Measurements from ENCODE around the gene OR2F2.

OR2F2 gene

GRCh38 chr7:143914938-143915652, 19.9 kb upstream of the OR2F2 start:
- no peak for DNase-seq (ENCODE audit: low read depth in 2 of 2)

DNA sequence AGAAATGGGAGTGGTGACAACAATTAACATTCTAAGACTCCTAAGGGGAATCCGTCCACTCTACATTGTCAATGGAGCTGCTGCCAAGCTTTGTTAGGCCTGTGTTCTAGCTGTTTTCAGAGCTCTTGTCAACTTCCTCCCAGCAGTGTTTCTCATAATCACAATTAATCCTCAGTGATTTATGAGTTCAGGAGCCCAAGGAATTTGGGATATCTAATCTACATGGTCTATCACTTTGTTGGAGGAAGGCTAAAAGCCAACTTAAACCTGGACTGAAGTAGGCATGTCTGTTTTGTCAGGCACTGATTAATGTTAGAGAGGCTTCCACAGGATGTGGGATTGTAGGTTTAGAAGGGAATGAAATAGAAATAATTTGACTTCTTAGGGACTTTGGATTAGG, 10.2 kb upstream of the OR2F2 start:
- DNase-seq (ENCODE audit: low read depth in 2 of 2) = no peak

DNA sequence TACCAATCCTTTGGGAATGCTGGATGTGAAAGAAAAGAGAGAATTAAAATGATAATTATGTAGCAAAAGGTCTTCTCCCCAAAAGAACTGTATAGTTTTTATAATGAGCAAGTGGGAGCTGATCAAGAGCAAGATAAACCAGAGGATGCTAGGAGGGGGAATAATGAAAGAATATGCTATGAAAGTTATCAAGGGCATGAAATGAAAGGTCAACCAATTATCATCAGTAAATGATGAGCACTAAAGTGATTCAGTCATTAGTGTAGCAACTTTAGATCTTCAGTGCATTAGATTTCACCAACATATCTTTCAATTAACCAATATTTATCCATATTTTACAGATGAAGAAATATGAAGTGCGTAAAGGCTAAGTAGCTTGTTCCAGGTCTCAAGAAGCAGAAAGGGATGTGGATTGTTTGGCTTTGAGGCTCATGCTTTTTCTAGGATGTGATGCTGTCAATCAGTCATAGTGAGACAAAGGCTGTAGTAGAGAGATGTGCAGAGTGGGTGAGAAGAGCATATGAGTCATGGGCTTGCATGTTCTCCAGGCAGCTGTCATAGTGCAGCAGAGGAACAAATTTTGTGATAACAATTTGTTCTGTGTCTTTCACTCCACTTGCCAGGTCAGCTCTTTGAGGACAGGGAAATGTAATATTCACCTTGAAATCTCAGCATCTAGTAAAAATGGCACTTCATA, 5.7 kb upstream of the OR2F2 start:
- no peak for DNase-seq (ENCODE audit: low read depth in 2 of 2)

DNA sequence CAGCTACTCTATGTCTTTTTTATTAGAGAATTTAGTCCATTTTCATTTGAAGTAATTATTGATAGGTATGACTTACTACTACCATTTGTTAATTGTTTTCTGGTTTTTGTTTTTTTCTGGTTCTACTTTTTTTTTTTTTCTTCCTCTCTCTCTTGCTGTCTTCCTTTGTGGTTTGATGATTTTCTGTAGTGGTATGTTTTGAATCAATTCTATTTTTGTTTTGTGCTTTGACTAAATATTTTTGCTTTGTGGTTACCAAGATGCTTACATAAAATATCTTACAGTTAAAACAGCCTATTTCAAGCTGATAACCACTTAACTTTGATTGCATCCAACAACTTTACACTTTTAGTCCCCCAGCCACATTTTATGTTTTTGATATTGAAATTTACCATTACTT, 3.3 kb upstream of the OR2F2 start:
- no peak for DNase-seq (ENCODE audit: low read depth in 2 of 2)

DNA sequence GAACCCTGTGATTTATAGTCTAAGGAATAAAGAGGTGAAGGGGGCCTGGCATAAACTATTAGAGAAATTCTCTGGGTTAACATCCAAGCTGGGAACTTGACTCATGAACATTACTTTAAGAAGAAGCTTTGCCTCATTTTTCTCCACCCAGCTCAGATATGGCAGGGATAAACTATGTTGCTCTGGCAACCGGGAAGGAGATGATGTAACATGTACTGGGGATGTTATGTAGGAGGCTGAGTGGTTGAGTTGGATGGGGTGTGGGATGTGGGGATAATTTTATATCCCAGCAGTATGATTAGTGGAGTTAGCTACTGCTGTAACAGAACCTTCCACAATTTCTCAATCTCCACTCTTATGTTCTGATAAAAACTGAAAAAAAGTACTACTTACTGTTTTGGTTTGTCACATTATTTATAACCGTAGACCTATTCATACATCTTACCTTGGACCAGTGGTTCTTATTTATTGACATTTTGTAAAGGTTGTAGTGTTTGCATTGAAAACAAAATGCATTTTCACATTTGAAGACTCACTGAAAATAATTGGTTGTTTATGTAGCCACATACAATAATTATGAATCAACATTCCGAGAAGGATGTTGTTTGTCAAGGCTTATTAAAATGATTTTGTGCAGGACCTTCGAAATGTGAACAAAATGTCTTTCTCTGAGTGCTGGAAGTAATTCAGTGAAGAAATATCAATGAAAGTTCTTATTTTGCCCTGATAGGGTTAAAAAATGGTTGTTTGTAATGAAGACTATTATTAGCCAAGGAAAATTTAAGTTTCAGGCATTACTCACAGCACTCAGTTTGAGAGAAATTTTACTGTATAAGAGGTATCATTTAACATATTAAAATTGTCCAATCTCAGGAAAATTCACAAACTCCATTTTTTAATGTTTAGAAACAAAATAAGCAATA, 1.3 kb downstream of the OR2F2 start:
- no peak for DNase-seq (ENCODE audit: low read depth in 2 of 2)

DNA sequence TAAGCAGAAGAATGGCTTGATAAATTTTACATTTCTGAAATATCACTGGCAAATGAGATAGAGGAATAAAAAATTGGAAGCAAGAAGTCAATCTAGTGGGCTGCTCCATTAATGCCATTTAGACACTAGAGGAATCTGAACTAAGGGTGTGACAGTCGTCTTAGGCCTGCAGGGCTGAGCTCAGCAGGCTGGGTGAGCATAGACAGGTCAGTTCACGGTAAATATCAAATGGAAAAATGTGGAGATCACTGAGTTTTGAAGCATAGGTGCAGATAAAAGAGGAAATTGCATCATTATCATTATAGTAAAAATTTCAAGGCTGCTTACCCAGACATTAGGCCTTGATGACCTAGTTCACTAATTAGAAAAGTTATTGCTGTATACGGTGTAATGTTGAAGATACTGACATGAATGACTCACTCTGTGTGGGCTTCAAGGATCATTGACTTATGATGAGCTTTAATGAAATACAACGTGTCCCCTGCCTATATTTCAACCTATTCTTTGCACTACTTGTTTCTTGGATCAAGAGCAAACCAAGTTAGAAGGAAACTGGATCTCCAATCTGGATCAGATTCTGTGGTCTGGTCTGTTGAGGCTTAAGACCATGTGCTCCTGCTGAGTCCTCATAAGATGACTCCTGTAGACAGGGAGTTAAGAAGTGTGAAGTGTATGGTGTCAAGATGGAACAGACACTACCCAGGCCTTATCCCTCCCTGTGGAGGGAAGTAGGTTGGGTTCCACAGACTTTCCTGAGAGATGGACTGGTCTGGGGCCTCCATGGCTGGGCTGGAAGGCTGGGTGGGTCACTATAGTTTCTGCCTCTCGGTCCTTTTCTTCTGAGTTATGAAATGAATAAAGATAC, 3.6 kb downstream of the OR2F2 start:
- DNase-seq (ENCODE audit: low read depth in 2 of 2) = no peak

- DNase-seq (ENCODE audit: low read depth in 2 of 2) = no peak
These were observed 10.4 kb downstream of the OR2F2 start for GRCh38 chr7:143945423-143945822.

DNA sequence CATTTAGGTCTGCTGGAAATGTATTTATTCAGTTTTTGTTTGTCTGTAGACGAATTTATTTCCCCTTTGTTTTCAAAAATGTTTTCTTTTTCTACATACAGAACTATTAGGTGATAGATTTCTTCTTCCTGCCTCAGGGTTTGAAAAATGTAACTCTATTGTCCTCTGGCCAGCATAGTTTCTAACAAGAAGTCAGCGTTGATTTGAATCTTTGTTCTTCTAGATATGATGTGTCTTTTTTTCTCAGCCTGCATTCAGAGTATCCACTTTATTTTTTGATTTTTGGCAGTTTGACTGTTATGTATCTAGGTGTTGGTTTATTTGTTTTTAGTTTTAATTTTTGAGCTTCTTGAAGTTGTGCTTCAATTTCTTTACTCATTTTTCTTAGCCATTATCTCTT, 12.1 kb downstream of the OR2F2 start:
- DNase-seq (ENCODE audit: low read depth in 2 of 2) = no peak

- DNase-seq (ENCODE audit: low read depth in 2 of 2) = no peak
These were observed 13.7 kb downstream of the OR2F2 start for GRCh38 chr7:143948733-143949132.

- DNase-seq (ENCODE audit: low read depth in 2 of 2) = no peak
These were observed 18.4 kb downstream of the OR2F2 start for GRCh38 chr7:143953421-143953820.

DNA sequence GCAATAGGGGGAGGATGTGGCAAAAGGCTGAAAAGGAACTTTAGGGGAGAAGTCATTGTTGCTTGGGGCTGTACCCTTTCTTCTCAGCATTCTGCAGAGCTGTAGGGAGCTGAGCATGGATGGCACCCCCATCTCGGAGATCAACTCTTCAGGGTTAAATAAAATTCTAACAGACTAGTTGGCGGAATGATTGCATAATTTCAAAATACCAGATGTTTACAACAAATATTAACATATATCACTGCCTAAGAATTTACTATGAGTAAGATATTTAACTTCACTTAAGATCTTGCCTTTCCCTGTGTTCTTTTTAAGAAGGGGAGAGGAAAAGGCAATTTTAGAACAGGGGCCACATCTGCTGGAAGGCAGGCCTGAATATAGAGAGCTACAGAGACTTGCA, 19.1 kb downstream of the OR2F2 start:
- no peak for DNase-seq (ENCODE audit: low read depth in 2 of 2)

DNA sequence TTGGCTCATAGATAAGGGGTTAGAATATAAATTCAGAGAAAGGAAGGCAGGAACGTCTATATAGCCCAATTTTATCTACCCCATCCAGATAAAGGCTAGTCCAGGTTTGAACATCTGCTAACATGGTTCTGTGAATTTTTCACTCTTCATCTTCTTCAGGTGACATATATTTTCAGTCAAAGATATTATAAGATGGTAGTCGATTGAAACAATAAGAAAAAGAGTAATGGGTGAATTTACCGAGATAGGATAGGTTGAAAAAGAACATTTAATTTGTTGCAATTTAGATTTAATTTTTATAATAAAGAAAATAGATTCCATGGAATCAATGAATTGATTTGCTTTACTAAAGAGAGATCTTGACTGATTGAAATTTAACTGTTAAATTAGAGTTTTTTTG, 19.5 kb downstream of the OR2F2 start, which contains the start of gene OR2F1:
TSS of gene OR2F1 (plus strand) at position 301 of the 400 bp plus-strand sequence. CDS start 5,127 bp downstream, outside the sequence.
- DNase-seq (ENCODE audit: low read depth in 2 of 2) = no peak

DNA sequence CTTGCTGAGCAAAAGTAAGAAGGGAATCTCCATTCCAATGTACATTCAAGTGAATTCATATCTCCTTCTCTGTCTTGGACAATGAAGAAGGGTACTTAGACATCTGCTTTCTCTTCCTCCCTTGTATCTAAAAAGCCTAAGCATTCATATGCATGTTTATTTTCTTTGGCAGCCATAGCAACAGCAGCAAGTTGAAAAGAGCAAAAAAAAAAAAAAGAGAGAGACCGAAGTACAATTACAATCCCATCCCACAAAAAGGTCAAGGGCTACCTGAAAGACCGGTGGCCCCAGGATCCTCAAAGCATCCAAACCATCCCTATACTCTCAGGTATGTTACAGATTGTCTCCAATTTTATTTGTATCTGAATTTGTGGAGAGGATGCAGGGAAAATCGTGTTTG, 23.7 kb downstream of the OR2F2 start:
- DNase-seq (ENCODE audit: low read depth in 2 of 2) = no peak

DNA sequence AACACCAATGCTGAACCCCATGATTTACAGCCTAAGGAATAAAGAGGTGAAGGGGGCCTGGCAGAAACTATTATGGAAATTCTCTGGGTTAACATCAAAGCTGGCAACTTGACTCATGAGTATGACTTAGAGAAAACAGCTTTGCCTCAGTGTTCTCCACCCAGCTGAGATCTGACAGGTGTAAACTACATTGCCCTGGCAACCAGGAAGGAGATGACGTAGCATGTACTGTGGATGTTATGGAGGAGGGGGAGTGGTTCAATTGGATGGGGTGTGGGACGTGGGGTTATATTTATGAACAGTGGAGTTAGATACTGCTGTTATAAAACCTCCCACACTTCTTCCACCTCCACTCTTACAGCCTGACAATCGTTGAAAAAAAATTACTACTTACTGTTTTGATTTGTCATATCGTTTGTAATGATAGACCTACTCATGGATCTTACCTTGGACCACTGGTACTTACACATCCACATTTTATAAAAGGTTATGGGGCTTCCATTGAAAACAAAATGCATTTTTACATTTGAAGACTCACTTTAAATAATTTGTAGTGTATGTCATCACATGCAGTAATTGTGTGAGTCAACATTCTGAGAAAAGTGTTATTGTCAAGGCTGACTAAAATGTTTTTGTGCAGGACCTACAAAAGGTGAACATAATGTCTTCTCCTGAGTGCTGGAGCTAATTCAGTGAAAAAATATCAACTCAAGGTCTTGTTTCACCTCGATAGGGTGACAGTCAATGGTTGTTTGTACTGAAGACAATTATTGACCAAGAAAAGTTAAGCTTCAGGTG, 26.0 kb downstream of the OR2F2 start:
- no peak for DNase-seq (ENCODE audit: low read depth in 2 of 2)

DNA sequence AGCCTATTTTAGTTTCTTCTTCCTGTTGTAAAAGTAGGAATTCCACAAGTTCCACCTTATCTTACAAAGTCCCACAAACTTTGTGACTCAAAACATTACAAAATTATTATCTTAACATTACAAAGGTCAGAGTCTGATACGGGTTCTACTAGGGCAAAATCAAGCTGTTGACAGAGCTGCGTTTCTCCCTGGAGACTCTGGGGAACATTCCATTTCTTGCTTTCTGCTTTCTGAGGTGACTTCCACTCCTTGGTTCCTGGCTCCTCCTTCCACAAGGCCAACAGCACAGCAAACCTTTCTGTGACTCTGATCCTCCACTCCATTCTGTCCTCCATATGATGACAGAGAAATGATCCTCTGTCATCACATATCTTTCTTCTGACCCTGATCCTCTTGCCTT, 30.2 kb downstream of the OR2F2 start:
- DNase-seq (ENCODE audit: low read depth in 2 of 2) = no peak

GRCh38 chr7:143967398-143967797, 32.4 kb downstream of the OR2F2 start:
- no peak for DNase-seq (ENCODE audit: low read depth in 2 of 2)

DNA sequence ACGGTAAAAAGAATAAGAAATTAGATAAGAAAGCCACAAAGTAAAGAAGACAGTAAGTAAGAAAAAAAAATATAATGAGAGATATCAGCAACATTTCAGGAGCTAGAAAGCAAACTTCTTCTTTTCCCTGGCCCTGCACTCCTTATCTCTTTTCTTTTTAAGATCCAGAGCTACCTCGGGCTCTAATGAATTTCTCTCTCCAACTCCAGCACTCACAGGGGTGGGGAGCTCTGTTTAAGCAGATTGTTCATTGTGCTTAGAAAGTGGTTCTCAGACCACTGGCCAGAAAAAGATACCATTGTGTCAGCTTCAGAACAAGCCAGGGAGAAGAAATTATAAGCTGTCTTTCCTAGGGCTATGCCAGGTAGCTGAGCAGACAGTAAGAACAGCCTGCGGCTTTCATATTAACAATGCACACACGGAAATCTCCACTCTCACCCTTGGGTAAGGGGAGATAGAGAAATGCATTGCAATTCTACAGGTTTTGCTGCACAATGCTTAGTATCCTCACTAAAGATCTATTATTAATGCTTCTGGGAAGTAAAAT, 38.9 kb downstream of the OR2F2 start:
- no peak for DNase-seq (ENCODE audit: low read depth in 2 of 2)

- DNase-seq (ENCODE audit: low read depth in 2 of 2) = no peak
These were observed 39.4 kb downstream of the OR2F2 start for GRCh38 chr7:143974459-143974858.

DNA sequence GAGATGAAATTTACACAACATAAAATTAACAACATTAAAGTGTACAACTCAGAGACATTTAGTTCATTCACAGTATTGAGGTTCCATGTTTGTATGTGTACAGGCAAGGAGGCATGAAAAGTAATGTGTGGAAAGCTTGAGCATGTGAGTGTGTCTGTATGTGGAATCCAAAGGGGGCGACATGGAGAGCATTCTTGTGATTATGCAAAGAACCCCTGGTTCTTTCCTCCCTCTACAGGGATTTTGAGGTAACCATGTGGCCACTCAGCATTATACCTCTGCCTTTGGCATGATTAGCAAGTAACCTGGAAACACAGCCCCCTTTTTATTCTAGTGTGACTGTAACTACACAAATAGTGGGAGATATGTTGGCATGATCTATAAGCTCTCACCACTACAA, 40.6 kb downstream of the OR2F2 start:
- DNase-seq (ENCODE audit: low read depth in 2 of 2) = no peak

GRCh38 chr7:143978585-143978984, 43.6 kb downstream of the OR2F2 start:
- DNase-seq (ENCODE audit: low read depth in 2 of 2) = no peak

All from stimulated activated CD8-positive, alpha-beta memory T cell treated with anti-CD3 and anti-CD28 coated beads, Interleukin-7, amount 100 ng/mL, for 1 hour (primary cell).